Central memory CD4-positive, alpha-beta T cell (primary cell): ENCODE measurements around the gene C19orf25.
"Not testable (repeated sequence)": the region's sequence is repeated elsewhere in the genome, so short reads cannot be mapped to it uniquely, and the experiment has no call there.

Experiments
- DNase-seq: peaks from one replicate; pipeline ENCODE4 v3.0.0; 2022
- total RNA-seq, 3 experiments: gene quantifications; one replicate each; lab custom pipeline; 2026; lab: John Stamatoyannopoulos, UW

The C19orf25 gene
- total RNA-seq: 22.6 to 46.3 (median 37.0) reads per million in 3 experiments

GRCh38 chr19:1478934-1479707 is at the start of gene C19orf25:
Gene C19orf25, minus strand, starts transcription at chr19:1479215. Its CDS starts 312 bp downstream, at chr19:1478903.
- DNase-seq: peak; percentile 86

GRCh38 chr19:1527650-1528309 is 48.8 kb upstream of the C19orf25 start:
- no peak for DNase-seq

GRCh38 chr19:1526979-1527649 is 48.1 kb upstream of the C19orf25 start:
- DNase-seq: no peak

GRCh38 chr19:1526066-1526778 is 47.2 kb upstream of the C19orf25 start:
- DNase-seq: no peak

GRCh38 chr19:1525343-1525742 is 46.3 kb upstream of the C19orf25 start:
- no peak for DNase-seq

GRCh38 chr19:1524972-1525325 is 45.9 kb upstream of the C19orf25 start:
- no peak for DNase-seq

- DNase-seq: no peak
Observed at GRCh38 chr19:1524287-1524971, 45.4 kb upstream of the C19orf25 start.

- DNase-seq: no peak
Observed at GRCh38 chr19:1523412-1524286, 44.6 kb upstream of the C19orf25 start, which contains the start of gene PLK5. Gene PLK5, plus strand, starts transcription at chr19:1524077. Its CDS starts 2,920 bp downstream, at chr19:1526997.

- DNase-seq: no peak
Observed at GRCh38 chr19:1522838-1523237, 43.8 kb upstream of the C19orf25 start.

GRCh38 chr19:1522061-1522460 is 43.0 kb upstream of the C19orf25 start:
- DNase-seq: no peak

GRCh38 chr19:1521636-1522035 is 42.6 kb upstream of the C19orf25 start:
- DNase-seq: no peak

- no peak for DNase-seq
Observed at GRCh38 chr19:1520203-1520780, 41.3 kb upstream of the C19orf25 start.

- not testable (repeated sequence) for DNase-seq
Observed at GRCh38 chr19:1519802-1520201, 40.8 kb upstream of the C19orf25 start.

GRCh38 chr19:1518471-1518870 is 39.5 kb upstream of the C19orf25 start:
- DNase-seq: no peak

GRCh38 chr19:1516395-1516753 is 37.4 kb upstream of the C19orf25 start:
- no peak for DNase-seq

- DNase-seq: no peak
Observed at GRCh38 chr19:1514986-1515721, 36.1 kb upstream of the C19orf25 start.

- no peak for DNase-seq
Observed at GRCh38 chr19:1514295-1514661, 35.3 kb upstream of the C19orf25 start.

- peak; percentile 64 for DNase-seq
Observed at GRCh38 chr19:1513499-1514294, 34.7 kb upstream of the C19orf25 start.
